GM21576 (cell line): ENCODE measurements around the gene SLC38A8.

Source experiments
- ATAC-seq: cut with Tn5 transposase; IDR thresholded peaks from one replicate; pipeline ENCODE4 v1.9.1; 2021; ENCODE audit warnings: mild to moderate bottlenecking, moderate library complexity; ENCODE audit not compliant: unreplicated experiment

Gene SLC38A8

GRCh38 chr16:83972256-83973008 is 70.2 kb downstream of the SLC38A8 start:
- no peak for ATAC-seq

- no peak for ATAC-seq
Measured at GRCh38 chr16:83971165-83972130, 71.1 kb downstream of the SLC38A8 start.

- ATAC-seq = no peak
Measured at GRCh38 chr16:83970430-83970815, 72.2 kb downstream of the SLC38A8 start.

GRCh38 chr16:83969771-83970429 is 72.7 kb downstream of the SLC38A8 start:
- ATAC-seq = no peak

- ATAC-seq = no peak
Measured at GRCh38 chr16:83968891-83969649, 73.5 kb downstream of the SLC38A8 start.

- no peak for ATAC-seq
Measured at GRCh38 chr16:83968306-83968851, 74.2 kb downstream of the SLC38A8 start.

- no peak for ATAC-seq
Measured at GRCh38 chr16:83967838-83968305, 74.7 kb downstream of the SLC38A8 start, which contains the start of gene NECAB2. Gene NECAB2 (plus strand): TSS chr16:83968244. CDS start chr16:83968649, 405 bp downstream.

GRCh38 chr16:83967091-83967490 is 75.5 kb downstream of the SLC38A8 start:
- no peak for ATAC-seq

GRCh38 chr16:83966153-83966696 is 76.4 kb downstream of the SLC38A8 start:
- ATAC-seq = no peak

GRCh38 chr16:83965444-83966152 is 77.0 kb downstream of the SLC38A8 start:
- ATAC-seq = no peak

- ATAC-seq = no peak
Measured at GRCh38 chr16:83964684-83965443, 77.7 kb downstream of the SLC38A8 start.

- no peak for ATAC-seq
Measured at GRCh38 chr16:83963277-83964119, 79.1 kb downstream of the SLC38A8 start.

- ATAC-seq = no peak
Measured at GRCh38 chr16:83961591-83961990, 81.0 kb downstream of the SLC38A8 start.

GRCh38 chr16:83960521-83961249 is 81.9 kb downstream of the SLC38A8 start:
- ATAC-seq = no peak
